Mononuclear cell (primary cell): Measurements from ENCODE around the gene ART3. TPM values are rescaled to one million over a fixed set of nuclear protein-coding genes. Genes with fewer than 3 reads are reported as not detected.
"Not testable (repeated sequence)": the region's sequence is repeated elsewhere in the genome, so short reads cannot be mapped to it uniquely, and the experiment has no call there.

Source experiments
- H3K27me3 ChIP-seq: 2 replicates; pipeline ENCODE4 v1.6.0; 2011; ENCODE audit warnings: low read length, control low read depth; ENCODE audit not compliant: insufficient read depth
- H3K4me1 ChIP-seq: 2 replicates; pipeline ENCODE4 v1.5.1; 2011; ENCODE audit warnings: mild to moderate bottlenecking, low read length, control low read depth; ENCODE audit not compliant: insufficient read depth
- H3K4me3 ChIP-seq: 2 replicates; pipeline ENCODE4 v1.5.1; 2011; ENCODE audit warnings: mild to moderate bottlenecking, low read length, moderate library complexity
- H3K9me3 ChIP-seq: 2 replicates; pipeline ENCODE4 v1.5.1; 2011; ENCODE audit warnings: low read depth, mild to moderate bottlenecking, control low read depth, low read length
- total RNA-seq: library from RNA; depleted of rRNA; stranded (reverse); fragments of >200 nt; gene quantifications from one replicate; pipeline ENCODE4 v1.2.3, GENCODE V29; 2012

Gene ART3, protein sequence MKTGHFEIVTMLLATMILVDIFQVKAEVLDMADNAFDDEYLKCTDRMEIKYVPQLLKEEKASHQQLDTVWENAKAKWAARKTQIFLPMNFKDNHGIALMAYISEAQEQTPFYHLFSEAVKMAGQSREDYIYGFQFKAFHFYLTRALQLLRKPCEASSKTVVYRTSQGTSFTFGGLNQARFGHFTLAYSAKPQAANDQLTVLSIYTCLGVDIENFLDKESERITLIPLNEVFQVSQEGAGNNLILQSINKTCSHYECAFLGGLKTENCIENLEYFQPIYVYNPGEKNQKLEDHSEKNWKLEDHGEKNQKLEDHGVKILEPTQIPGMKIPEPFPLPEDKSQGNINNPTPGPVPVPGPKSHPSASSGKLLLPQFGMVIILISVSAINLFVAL
- total RNA-seq: not detected

- no peak within 1 kb of the TSS for H3K4me3 ChIP-seq
- no peaks in the 10 kb centered on the region for H3K9me3 ChIP-seq
- H3K27me3 ChIP-seq: peaks cover 3% of the 10 kb centered on the region
- H3K4me1 ChIP-seq: no peaks in the 10 kb centered on the region
Observed at GRCh38 chr4:76074468-76074867, at the start of gene ART3. ART3 (plus strand) TSS chr4:76074709; CDS start chr4:76075890, 1,181 bp downstream.

- Histone ChIP-seq H3K27me3 (no peaks in the 10 kb centered on the region), H3K9me3 (no peaks in the 10 kb centered on the region), H3K4me3 (no peak overlapping the region), H3K4me1 (peaks cover 13% of the 10 kb centered on the region)
Observed at GRCh38 chr4:76028350-76028765, 46.2 kb upstream of the ART3 start.

DNA sequence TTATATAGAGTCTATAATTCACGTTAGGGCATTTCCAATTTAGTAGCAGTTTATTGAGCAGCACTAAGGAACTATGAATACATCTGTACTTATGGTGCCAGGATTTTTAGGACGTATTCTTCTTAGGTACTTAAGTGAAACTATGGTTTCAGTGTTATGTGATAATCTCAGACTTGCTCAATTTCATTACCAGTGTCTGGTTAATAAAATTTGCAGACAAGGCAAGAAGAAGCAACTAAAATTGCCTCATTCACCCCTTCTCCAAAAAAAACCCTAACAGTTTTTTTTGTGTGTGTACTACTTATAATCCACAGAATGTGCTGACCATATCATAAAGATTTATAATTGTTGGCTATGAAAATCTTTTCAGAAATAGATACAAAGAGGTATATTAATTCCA is 45.2 kb upstream of the ART3 start:
- Histone ChIP-seq H3K4me3 (no peak overlapping the region), H3K27me3 (no peaks in the 10 kb centered on the region), H3K4me1 (peaks cover 9% of the 10 kb centered on the region), H3K9me3 (no peaks in the 10 kb centered on the region)

- no peaks in the 10 kb centered on the region for H3K9me3 ChIP-seq
- peaks cover 4% of the 10 kb centered on the region for H3K4me1 ChIP-seq
- H3K27me3 ChIP-seq: no peaks in the 10 kb centered on the region
- H3K4me3 ChIP-seq: no peak overlapping the region
Observed at GRCh38 chr4:76035141-76035540, 39.4 kb upstream of the ART3 start.

GRCh38 chr4:76035799-76036380 is 38.6 kb upstream of the ART3 start, which contains the start of gene CXCL11:
CXCL11 (minus strand) TSS chr4:76036070; CDS start chr4:76035987, 83 bp downstream.
- H3K9me3 ChIP-seq: no peaks in the 10 kb centered on the region
- no peaks in the 10 kb centered on the region for H3K27me3 ChIP-seq
- H3K4me3 ChIP-seq: no peak within 1 kb of the TSS
- peaks cover 4% of the 10 kb centered on the region for H3K4me1 ChIP-seq

DNA sequence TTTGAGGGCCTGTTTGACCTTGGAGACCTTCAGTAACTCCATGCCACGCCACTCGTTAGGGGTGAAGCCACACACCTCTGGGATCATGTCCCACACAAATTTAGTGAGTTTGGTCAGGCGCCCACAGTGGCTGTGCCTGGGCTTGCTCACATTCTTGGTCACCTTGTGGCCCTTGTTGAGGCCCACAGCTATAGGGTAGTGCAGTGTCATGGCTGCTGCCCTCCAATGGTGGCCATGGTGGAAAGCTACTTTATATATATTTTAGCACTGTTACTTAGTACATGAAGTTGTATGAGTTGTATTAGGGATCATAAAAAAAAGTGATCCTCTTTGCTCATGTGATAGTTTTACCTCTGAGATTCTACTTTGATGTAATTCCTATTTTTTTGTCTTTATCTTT is 37.7 kb upstream of the ART3 start:
- no peak overlapping the region for H3K4me3 ChIP-seq
- no peaks in the 10 kb centered on the region for H3K27me3 ChIP-seq
- H3K4me1 ChIP-seq: peaks cover 4% of the 10 kb centered on the region
- no peaks in the 10 kb centered on the region for H3K9me3 ChIP-seq

- not testable (repeated sequence) for H3K4me3 ChIP-seq, H3K9me3 ChIP-seq, H3K27me3 ChIP-seq, H3K4me1 ChIP-seq
Observed at GRCh38 chr4:76042241-76042998, 32.1 kb upstream of the ART3 start.

- not testable (repeated sequence) for H3K4me3 ChIP-seq, H3K4me1 ChIP-seq, H3K27me3 ChIP-seq, H3K9me3 ChIP-seq
Observed at GRCh38 chr4:76043306-76043705, 31.2 kb upstream of the ART3 start.

- H3K9me3 ChIP-seq, H3K4me3 ChIP-seq, H3K27me3 ChIP-seq, H3K4me1 ChIP-seq: not testable (repeated sequence)
Observed at GRCh38 chr4:76044686-76045085, 29.8 kb upstream of the ART3 start.

DNA sequence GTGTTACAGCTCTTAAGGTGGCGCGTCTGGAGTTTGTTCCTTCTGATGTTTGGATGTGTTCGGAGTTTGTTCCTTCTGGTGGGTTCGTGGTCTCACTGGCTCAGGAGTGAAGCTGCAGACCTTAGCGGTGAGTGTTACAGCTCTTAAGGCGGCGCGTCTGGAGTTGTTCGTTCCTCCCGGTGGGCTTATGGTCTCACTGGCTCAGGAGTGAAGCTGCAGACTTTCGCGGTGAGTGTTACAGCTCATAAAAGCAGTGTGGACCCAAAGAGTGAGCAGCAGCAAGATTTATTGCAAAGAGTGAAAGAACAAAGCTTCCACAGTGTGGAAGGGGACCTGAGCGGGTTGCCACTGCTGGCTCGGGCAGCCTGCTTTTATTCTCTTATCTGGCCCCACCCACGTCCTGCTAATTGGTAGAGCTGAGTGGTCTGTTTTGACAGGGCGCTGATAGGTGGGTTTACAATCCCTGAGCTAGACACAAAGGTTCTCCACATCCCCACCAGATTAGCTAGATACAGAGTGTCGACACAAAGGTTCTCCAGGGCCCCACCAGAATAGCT is 24.6 kb upstream of the ART3 start:
- not testable (repeated sequence) for H3K4me3 ChIP-seq, H3K4me1 ChIP-seq, H3K9me3 ChIP-seq, H3K27me3 ChIP-seq

GRCh38 chr4:76050560-76051050 is 23.9 kb upstream of the ART3 start:
- not testable (repeated sequence) for H3K9me3 ChIP-seq, H3K4me3 ChIP-seq, H3K27me3 ChIP-seq, H3K4me1 ChIP-seq

GRCh38 chr4:76053730-76054129 is 20.8 kb upstream of the ART3 start:
- Histone ChIP-seq H3K9me3 (no peaks in the 10 kb centered on the region), H3K4me3 (no peak overlapping the region), H3K4me1 (peaks cover 7% of the 10 kb centered on the region), H3K27me3 (no peaks in the 10 kb centered on the region)

- H3K27me3 ChIP-seq: no peaks in the 10 kb centered on the region
- no peak overlapping the region for H3K4me3 ChIP-seq
- H3K4me1 ChIP-seq: peaks cover 7% of the 10 kb centered on the region
- H3K9me3 ChIP-seq: no peaks in the 10 kb centered on the region
Observed at GRCh38 chr4:76055016-76055415, 19.5 kb upstream of the ART3 start.

- no peaks in the 10 kb centered on the region for H3K27me3 ChIP-seq
- H3K4me1 ChIP-seq: peaks cover 11% of the 10 kb centered on the region
- H3K9me3 ChIP-seq: no peaks in the 10 kb centered on the region
- no peak overlapping the region for H3K4me3 ChIP-seq
Observed at GRCh38 chr4:76055421-76055820, 19.1 kb upstream of the ART3 start.

DNA sequence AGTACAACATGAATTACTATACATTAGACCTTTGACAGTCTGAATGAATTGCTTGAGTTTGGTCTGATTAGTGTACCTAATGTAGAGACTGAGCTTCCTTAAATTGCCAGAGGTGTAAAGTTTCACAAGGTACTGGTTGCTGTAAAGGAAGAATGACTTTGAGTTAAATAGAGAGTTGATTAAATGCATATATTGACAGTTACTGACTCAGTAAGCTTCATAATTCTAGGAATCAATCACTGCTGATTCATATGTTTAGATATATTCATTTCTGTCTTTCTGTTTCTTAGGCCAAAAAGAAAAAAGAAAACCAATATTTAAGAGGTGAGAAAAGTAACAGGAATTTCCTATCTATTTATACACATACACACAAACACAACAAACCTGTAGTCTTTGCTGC is 16.2 kb upstream of the ART3 start:
- Histone ChIP-seq H3K4me1 (peaks cover 18% of the 10 kb centered on the region), H3K9me3 (no peaks in the 10 kb centered on the region), H3K4me3 (no peak overlapping the region), H3K27me3 (no peaks in the 10 kb centered on the region)
